GM19328 (cell line): ENCODE data around the gene LSAMP.

ENCODE experiments used
- ATAC-seq: cut with Tn5 transposase; IDR thresholded peaks from one replicate; pipeline ENCODE4 v1.9.1; 2021; ENCODE audit warnings: mild to moderate bottlenecking, moderate library complexity; ENCODE audit not compliant: unreplicated experiment

Gene LSAMP

GRCh38 chr3:115913069-115913686 lies 532.1 kb downstream of the LSAMP start:
- no peak for ATAC-seq

GRCh38 chr3:115912372-115912771 lies 532.9 kb downstream of the LSAMP start:
- ATAC-seq: no peak

- no peak for ATAC-seq
Measured at GRCh38 chr3:115905871-115906270, 539.4 kb downstream of the LSAMP start.

- ATAC-seq: no peak
Measured at GRCh38 chr3:115903843-115904242, 541.4 kb downstream of the LSAMP start.

- ATAC-seq: no peak
Measured at GRCh38 chr3:115901008-115901407, 544.3 kb downstream of the LSAMP start.

GRCh38 chr3:115899535-115899934 lies 545.8 kb downstream of the LSAMP start:
- no peak for ATAC-seq

- ATAC-seq: no peak
Measured at GRCh38 chr3:115898656-115899410, 546.5 kb downstream of the LSAMP start.

GRCh38 chr3:115891006-115891636 lies 554.2 kb downstream of the LSAMP start:
- no peak for ATAC-seq

GRCh38 chr3:115890579-115890978 lies 554.7 kb downstream of the LSAMP start:
- no peak for ATAC-seq

- ATAC-seq: no peak
Measured at GRCh38 chr3:115885621-115886020, 559.7 kb downstream of the LSAMP start.

GRCh38 chr3:115877615-115877899 lies 567.7 kb downstream of the LSAMP start:
- no peak for ATAC-seq

GRCh38 chr3:115876876-115877614 lies 568.2 kb downstream of the LSAMP start:
- no peak for ATAC-seq

- no peak for ATAC-seq
Measured at GRCh38 chr3:115875460-115875859, 569.8 kb downstream of the LSAMP start.

- ATAC-seq: no peak
Measured at GRCh38 chr3:115871735-115872134, 573.6 kb downstream of the LSAMP start.

- no peak for ATAC-seq
Measured at GRCh38 chr3:115864911-115865310, 580.4 kb downstream of the LSAMP start.

- no peak for ATAC-seq
Measured at GRCh38 chr3:115862849-115863248, 582.4 kb downstream of the LSAMP start.

- ATAC-seq: no peak
Measured at GRCh38 chr3:115862099-115862498, 583.2 kb downstream of the LSAMP start.

- ATAC-seq: no peak
Measured at GRCh38 chr3:115861166-115861733, 584.0 kb downstream of the LSAMP start.

GRCh38 chr3:115860766-115861165 lies 584.5 kb downstream of the LSAMP start:
- no peak for ATAC-seq

- no peak for ATAC-seq
Measured at GRCh38 chr3:115859002-115859807, 586.1 kb downstream of the LSAMP start.
